H9 (cell line): ENCODE measurements around the gene POU6F2. TPM values are rescaled to one million over a fixed set of nuclear protein-coding genes. Genes with fewer than 3 reads are reported as not detected.

Experiments used
- DNase-seq: peaks from one replicate; pipeline ENCODE4 v3.0.0-alpha.2; 2017
- H2AFZ ChIP-seq: one replicate; pipeline ENCODE4 v1.6.1; 2013; ENCODE audit warnings: mild to moderate bottlenecking, low read length, control low read depth, moderate library complexity
- H2AK5ac ChIP-seq: 2 replicates; pipeline ENCODE4 v1.6.1; 2013; ENCODE audit warnings: low read length, control low read depth, mixed read lengths; ENCODE audit not compliant: insufficient read length
- H2BK120ac ChIP-seq: one replicate; pipeline ENCODE4 v1.6.1; 2013; ENCODE audit warnings: low read depth, mild to moderate bottlenecking, low read length, control low read depth, inconsistent platforms; ENCODE audit not compliant: poor library complexity, severe bottlenecking
- H2BK12ac ChIP-seq: 2 replicates; pipeline ENCODE4 v1.6.1; 2013; ENCODE audit warnings: low read length, control low read depth, mixed read lengths, low read depth; ENCODE audit not compliant: insufficient read length
- H2BK15ac ChIP-seq: 2 replicates; pipeline ENCODE4 v1.6.1; 2013; ENCODE audit warnings: low read depth, low read length, control low read depth
- H2BK20ac ChIP-seq: one replicate; pipeline ENCODE4 v1.6.1; 2013; ENCODE audit warnings: low read depth, mild to moderate bottlenecking, low read length, control low read depth, inconsistent platforms; ENCODE audit not compliant: poor library complexity, severe bottlenecking
- H2BK5ac ChIP-seq: 2 replicates; pipeline ENCODE4 v1.6.1; 2013; ENCODE audit warnings: low read length, control low read depth, mixed read lengths; ENCODE audit not compliant: insufficient read length
- H3K14ac ChIP-seq: 2 replicates; pipeline ENCODE4 v1.6.1; 2013; ENCODE audit warnings: low read length, control low read depth; ENCODE audit not compliant: insufficient read depth
- H3K18ac ChIP-seq: 2 replicates; pipeline ENCODE4 v1.6.1; 2013; ENCODE audit warnings: low read depth, mild to moderate bottlenecking, mixed read lengths, low read length, control low read depth; ENCODE audit not compliant: insufficient read length
- H3K23ac ChIP-seq: 2 replicates; pipeline ENCODE4 v1.6.1; 2013; ENCODE audit warnings: low read length, control low read depth, mixed read lengths, low read depth; ENCODE audit not compliant: insufficient read length
- H3K23me2 ChIP-seq: 2 replicates; pipeline ENCODE4 v1.6.1; 2013; ENCODE audit warnings: low read depth, mild to moderate bottlenecking, mixed read lengths, low read length, control low read depth; ENCODE audit not compliant: insufficient read length, poor library complexity, severe bottlenecking
- H3K27ac ChIP-seq: 2 replicates; pipeline ENCODE4 v1.5.1; 2013; ENCODE audit warnings: low read length, control low read depth, mixed read lengths, low read depth; ENCODE audit not compliant: insufficient read length
- H3K27me3 ChIP-seq: 2 replicates; pipeline ENCODE4 v1.6.1; 2013; ENCODE audit warnings: low read length, control low read depth, inconsistent platforms; ENCODE audit not compliant: insufficient read depth
- H3K4ac ChIP-seq: 2 replicates; pipeline ENCODE4 v1.6.1; 2013; ENCODE audit warnings: low read depth, mild to moderate bottlenecking, control low read depth, inconsistent platforms, low read length, moderate library complexity
- H3K4me1 ChIP-seq: 2 replicates; pipeline ENCODE4 v1.6.1; 2013; ENCODE audit warnings: low read length, control low read depth, inconsistent platforms; ENCODE audit not compliant: insufficient read depth
- H3K4me2 ChIP-seq: 2 replicates; pipeline ENCODE4 v1.6.1; 2013; ENCODE audit warnings: low read length, control low read depth, mixed read lengths; ENCODE audit not compliant: insufficient read length, insufficient read depth
- H3K56ac ChIP-seq: 2 replicates; pipeline ENCODE4 v1.6.1; 2013; ENCODE audit warnings: low read depth, mild to moderate bottlenecking, mixed read lengths, low read length, control low read depth; ENCODE audit not compliant: insufficient read length
- H3K79me1 ChIP-seq: 2 replicates; pipeline ENCODE4 v1.6.1; 2013; ENCODE audit warnings: low read depth, mild to moderate bottlenecking, moderate library complexity, low read length, control low read depth, inconsistent platforms; ENCODE audit not compliant: insufficient read depth, poor library complexity, severe bottlenecking
- H3K79me2 ChIP-seq: 2 replicates; pipeline ENCODE4 v1.6.1; 2013; ENCODE audit warnings: low read length, control low read depth, inconsistent platforms; ENCODE audit not compliant: insufficient read depth
- H3K9ac ChIP-seq: 2 replicates; pipeline ENCODE4 v1.6.1; 2013; ENCODE audit warnings: low read length, control low read depth, mixed read lengths; ENCODE audit not compliant: insufficient read length; ENCODE audit errors: extremely low read depth
- H3K9me3 ChIP-seq: one replicate; pipeline ENCODE4 v1.6.1; 2013; ENCODE audit warnings: low read depth, low read length, inconsistent platforms; ENCODE audit not compliant: control insufficient read depth
- H3T11ph ChIP-seq: one replicate; pipeline ENCODE4 v1.6.1; 2013; ENCODE audit warnings: mild to moderate bottlenecking, low read length, control low read depth, inconsistent platforms
- H4K20me1 ChIP-seq: one replicate; pipeline ENCODE4 v1.6.1; 2013; ENCODE audit not compliant: control insufficient read depth, insufficient read length, insufficient read depth
- H4K5ac ChIP-seq: 2 replicates; pipeline ENCODE4 v1.6.1; 2013; ENCODE audit warnings: low read depth, mild to moderate bottlenecking, mixed read lengths, low read length, control low read depth; ENCODE audit not compliant: insufficient read length
- H4K8ac ChIP-seq: replicated peaks from 2 replicates; pipeline ENCODE4 v1.6.1; 2013; ENCODE audit warnings: low read length, control low read depth, mixed read lengths, low read depth; ENCODE audit not compliant: insufficient read length
- H4K91ac ChIP-seq: 2 replicates; pipeline ENCODE4 v1.6.1; 2013; ENCODE audit warnings: low read depth, mild to moderate bottlenecking, moderate library complexity, mixed read lengths, low read length, control low read depth; ENCODE audit not compliant: insufficient read length
- H3K27ac Mint-ChIP-seq, 3 experiments: 2 replicates in 2 of 3; 3 replicates in 1 of 3; pipeline ENCODE4 v1.8.0; 2020 to 2021; ENCODE audit warnings: mixed read lengths in 3 of 3, mild to moderate bottlenecking in 1 of 3, moderate library complexity in 1 of 3
- H3K27me3 Mint-ChIP-seq: 2 replicates; pipeline ENCODE4 v1.8.0; 2021; ENCODE audit warnings: low read depth, mild to moderate bottlenecking, moderate library complexity, mixed read lengths
- H3K36me3 Mint-ChIP-seq, 3 experiments: 2 replicates in 2 of 3; 3 replicates in 1 of 3; pipeline ENCODE4 v1.8.0; 2020 to 2021; ENCODE audit warnings: low read depth in 3 of 3, mixed read lengths in 3 of 3; ENCODE audit not compliant: insufficient read depth in 1 of 3
- H3K4me1 Mint-ChIP-seq, 2 experiments: 2 replicates each; pipeline ENCODE4 v1.8.0; 2020; ENCODE audit warnings: mixed read lengths in 2 of 2
- H3K4me3 Mint-ChIP-seq, 2 experiments: 2 replicates in 1 of 2; 3 replicates in 1 of 2; pipeline ENCODE4 v1.8.0; 2020 to 2021; ENCODE audit warnings: mild to moderate bottlenecking in 2 of 2, mixed read lengths in 2 of 2, moderate library complexity in 1 of 2
- H3K9me3 Mint-ChIP-seq, 2 experiments: 2 replicates in 1 of 2; 3 replicates in 1 of 2; pipeline ENCODE4 v1.8.0; 2020; ENCODE audit warnings: mild to moderate bottlenecking in 2 of 2, mixed read lengths in 2 of 2, moderate library complexity in 1 of 2
- CTCF ChIP-seq: fragments of 200-600 bp; sonication (generic); conservative IDR thresholded peaks from 3 replicates; pipeline ENCODE4 v1.8.0; 2021; ENCODE audit warnings: antibody characterized with exemption, mild to moderate bottlenecking
- WGBS: extraction: QIAGEN DNeasy Blood & Tissue Kit; methylation state at CpG from one replicate; pipeline ENCODE4 v1.1.7; 2013; ENCODE audit warnings: missing lambda C conversion rate, low lambda C conversion rate, mixed read lengths; ENCODE audit not compliant: insufficient read length; ENCODE audit errors: extremely low coverage; 5-methylcytosine and 5-hydroxymethylcytosine counted together
- long read RNA-seq: library from polyadenylated mRNA; unstranded; transcript quantifications from one replicate; pipeline ENCODE4 v2.0.0, GENCODE V29; 2020
- total RNA-seq: library from RNA; stranded (reverse); gene quantifications from 2 replicates; pipeline ENCODE4 v1.2.1, GENCODE V29; 2021

POU6F2 gene, protein sequence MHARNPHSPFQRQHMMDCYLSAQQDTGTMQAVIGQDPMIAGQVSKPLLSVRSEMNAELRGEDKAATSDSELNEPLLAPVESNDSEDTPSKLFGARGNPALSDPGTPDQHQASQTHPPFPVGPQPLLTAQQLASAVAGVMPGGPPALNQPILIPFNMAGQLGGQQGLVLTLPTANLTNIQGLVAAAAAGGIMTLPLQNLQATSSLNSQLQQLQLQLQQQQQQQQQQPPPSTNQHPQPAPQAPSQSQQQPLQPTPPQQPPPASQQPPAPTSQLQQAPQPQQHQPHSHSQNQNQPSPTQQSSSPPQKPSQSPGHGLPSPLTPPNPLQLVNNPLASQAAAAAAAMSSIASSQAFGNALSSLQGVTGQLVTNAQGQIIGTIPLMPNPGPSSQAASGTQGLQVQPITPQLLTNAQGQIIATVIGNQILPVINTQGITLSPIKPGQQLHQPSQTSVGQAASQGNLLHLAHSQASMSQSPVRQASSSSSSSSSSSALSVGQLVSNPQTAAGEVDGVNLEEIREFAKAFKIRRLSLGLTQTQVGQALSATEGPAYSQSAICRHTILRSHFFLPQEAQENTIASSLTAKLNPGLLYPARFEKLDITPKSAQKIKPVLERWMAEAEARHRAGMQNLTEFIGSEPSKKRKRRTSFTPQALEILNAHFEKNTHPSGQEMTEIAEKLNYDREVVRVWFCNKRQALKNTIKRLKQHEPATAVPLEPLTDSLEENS
- 1.9 and 3.5 TPM in 2 replicates for total RNA-seq
- long read RNA-seq, partial matches to known transcripts, result 3 of 3 reads
- long read RNA-seq, other reads (novel, unspliced or antisense), result 0 of 3 reads

- no peak for DNase-seq
- no peak within 1 kb of the TSS for H4K8ac ChIP-seq
- no peaks in the 10 kb centered on the region for H3K27me3 ChIP-seq
- peak within 1 kb of the TSS; percentile 92 for H2AFZ ChIP-seq
- Mint-ChIP-seq H3K27me3 (peaks cover 25% of the 10 kb centered on the region), H3K9me3 (no peaks in the 10 kb centered on the region), H3K4me3 (peak within 1 kb of the TSS in 1 of 2 experiments; percentile 0; a peak in 2 of 5 replicates), H3K27ac (peak within 1 kb of the TSS in 2 of 3 experiments; percentile 23 to 50; a peak in 3 of 7 replicates), H3K4me1 (peaks cover 12 to 23% of the 10 kb centered on the region in 2 experiments), H3K36me3 (no peaks in the 10 kb centered on the region; a peak in 1 of 7 replicates)
- no peaks in the 10 kb centered on the region for H3K79me2 ChIP-seq
- H4K20me1 ChIP-seq, result peaks cover 2% of the 10 kb centered on the region
- H3K56ac ChIP-seq, result no peak within 1 kb of the TSS
- H2BK120ac ChIP-seq, result no peak within 1 kb of the TSS
- no peak within 1 kb of the TSS for H3K23ac ChIP-seq
- H3K9ac ChIP-seq, result no peak within 1 kb of the TSS
- H4K91ac ChIP-seq, result no peak within 1 kb of the TSS
- no peak within 1 kb of the TSS for H3K18ac ChIP-seq
- no peak for TF ChIP-seq CTCF
- H3K23me2 ChIP-seq, result peaks cover 7% of the 10 kb centered on the region
- H3K79me1 ChIP-seq, result no peaks in the 10 kb centered on the region
- no peak within 1 kb of the TSS for H2BK5ac ChIP-seq
- H2BK20ac ChIP-seq, result no peak within 1 kb of the TSS
- WGBS, result no CpG with 5 or more reads among the region's 7 CpGs
- H2BK15ac ChIP-seq, result no peak within 1 kb of the TSS
- peak within 1 kb of the TSS; percentile 2 for H3K4me2 ChIP-seq
- H3K14ac ChIP-seq, result no peak within 1 kb of the TSS
- peaks cover 2% of the 10 kb centered on the region; the same call in 1 of the 2 replicates for H3K4me1 ChIP-seq
- H2BK12ac ChIP-seq, result no peak within 1 kb of the TSS
- no peak within 1 kb of the TSS for H2AK5ac ChIP-seq
- H3K9me3 ChIP-seq, result no peaks in the 10 kb centered on the region
- H3T11ph ChIP-seq, result no peak within 1 kb of the TSS
- H3K4ac ChIP-seq, result no peak within 1 kb of the TSS
- H4K5ac ChIP-seq, result no peak within 1 kb of the TSS
- H3K27ac ChIP-seq, result no peak within 1 kb of the TSS
Measured at GRCh38 chr7:38977685-38978084, at the start of gene POU6F2. POU6F2 (plus strand) TSS chr7:38977909; CDS start chr7:38977954, 45 bp downstream.
